GM18873 (cell line): ENCODE results near the gene CHCHD6.
A peak's percentile ranks its signal among the peaks of the same experiment; 100 is the strongest.

ENCODE experiments used
- ATAC-seq: cut with Tn5 transposase; IDR thresholded peaks from one replicate; pipeline ENCODE4 v1.9.1; 2021; ENCODE audit warnings: mild to moderate bottlenecking, moderate library complexity, moderate number of reproducible peaks; ENCODE audit not compliant: unreplicated experiment, low FRiP score

Gene CHCHD6

GRCh38 chr3:126888186-126888760, 184.2 kb downstream of the CHCHD6 start:
- ATAC-seq = no peak

GRCh38 chr3:126889276-126890201, 185.5 kb downstream of the CHCHD6 start:
- no peak for ATAC-seq

GRCh38 chr3:126891141-126891540, 187.1 kb downstream of the CHCHD6 start:
- ATAC-seq = no peak

GRCh38 chr3:126891791-126892190, 187.8 kb downstream of the CHCHD6 start:
- no peak for ATAC-seq

GRCh38 chr3:126893651-126894050, 189.6 kb downstream of the CHCHD6 start:
- ATAC-seq = no peak

GRCh38 chr3:126894475-126894874, 190.4 kb downstream of the CHCHD6 start:
- no peak for ATAC-seq

GRCh38 chr3:126895178-126896066, 191.4 kb downstream of the CHCHD6 start:
- ATAC-seq = no peak

- no peak for ATAC-seq
Measured at GRCh38 chr3:126896067-126896441, 192.0 kb downstream of the CHCHD6 start.

- ATAC-seq = no peak
Measured at GRCh38 chr3:126896968-126897367, 192.9 kb downstream of the CHCHD6 start.

GRCh38 chr3:126897943-126898342, 193.9 kb downstream of the CHCHD6 start:
- ATAC-seq = no peak

- ATAC-seq = no peak
Measured at GRCh38 chr3:126900859-126901540, 197.0 kb downstream of the CHCHD6 start.

- no peak for ATAC-seq
Measured at GRCh38 chr3:126901631-126902030, 197.6 kb downstream of the CHCHD6 start.

GRCh38 chr3:126903521-126903920, 199.5 kb downstream of the CHCHD6 start:
- ATAC-seq = no peak

GRCh38 chr3:126907557-126907956, 203.5 kb downstream of the CHCHD6 start:
- no peak for ATAC-seq

- ATAC-seq = no peak
Measured at GRCh38 chr3:126908752-126909275, 204.8 kb downstream of the CHCHD6 start.

GRCh38 chr3:126910231-126910630, 206.2 kb downstream of the CHCHD6 start:
- no peak for ATAC-seq

GRCh38 chr3:126911162-126912026, 207.4 kb downstream of the CHCHD6 start:
- ATAC-seq = peak; percentile 95

GRCh38 chr3:126912027-126912422, 208.0 kb downstream of the CHCHD6 start:
- no peak for ATAC-seq

GRCh38 chr3:126912491-126913195, 208.6 kb downstream of the CHCHD6 start:
- no peak for ATAC-seq
